OCI-LY3 (cell line): ENCODE data around the gene LDB3.

Source experiments
- CTCF ChIP-seq: fragments of 200-600, 300-600 bp; sonication (generic); IDR thresholded peaks from 2 replicates; pipeline ENCODE4 v1.5.1; 2014; ENCODE audit warnings: antibody characterized with exemption, low read length, low read depth
- EZH2phosphoT487 ChIP-seq: fragments of 200-600 bp; shearing (Covaris generic); IDR thresholded peaks from 2 replicates; pipeline ENCODE4 v1.6.1; 2018; ENCODE audit warnings: antibody characterized with exemption, mixed run types, low read depth

- TF ChIP-seq CTCF (no peak), EZH2phosphoT487 (no peak)
Measured at GRCh38 chr10:86703176-86703575, 34.9 kb downstream of the LDB3 start.
